ENCODE measurements around the gene SIRT2. TPM values are rescaled to one million over a fixed set of nuclear protein-coding genes. Genes with fewer than 3 reads are reported as not detected.
"Not testable (repeated sequence)": the region's sequence is repeated elsewhere in the genome, so short reads cannot be mapped to it uniquely, and the experiment has no call there.

SIRT2 gene
- total RNA-seq, 1 donor from 2014 or later = 54.2 TPM

DNA sequence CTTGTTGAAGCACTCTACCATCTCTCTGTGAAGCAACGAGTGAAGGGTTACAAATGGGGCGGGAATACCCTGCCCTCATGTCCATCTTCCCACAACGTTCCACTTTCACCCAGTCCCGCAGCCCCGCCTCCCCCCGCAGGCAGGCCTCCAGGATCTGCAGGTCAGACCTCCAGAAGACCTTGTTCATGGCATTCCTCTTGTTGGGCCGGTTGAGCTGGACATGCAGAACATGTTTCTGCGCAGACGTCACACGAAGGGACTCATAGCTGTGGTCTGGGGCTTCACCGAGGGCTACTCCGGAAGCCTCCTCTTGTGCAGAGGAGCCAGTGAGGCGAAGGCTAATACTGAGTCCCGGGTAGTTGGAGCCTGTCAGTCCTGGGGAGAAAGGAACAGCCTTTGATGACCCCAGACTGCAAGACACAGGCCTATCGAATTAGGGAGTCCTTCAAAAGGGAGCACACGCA, 68.2 kb downstream of the SIRT2 start:
- Mint-ChIP-seq H3K36me3 (ENCODE audit: low read depth) (peaks cover 19% of the 10 kb centered on the region), H3K4me3 (ENCODE audit: unreplicated experiment) (peak overlapping the region; percentile 79), H3K27ac (ENCODE audit: unreplicated experiment) (peak overlapping the region; percentile 98), H3K9me3 (ENCODE audit: low read depth) (no peaks in the 10 kb centered on the region), H3K27me3 (ENCODE audit: low read depth) (no peaks in the 10 kb centered on the region), H3K4me1 (ENCODE audit: low read depth) (peaks cover 35% of the 10 kb centered on the region)
- no peak for DNase-seq (ENCODE audit: low spot score)
- TF ChIP-seq, protein P1, sequence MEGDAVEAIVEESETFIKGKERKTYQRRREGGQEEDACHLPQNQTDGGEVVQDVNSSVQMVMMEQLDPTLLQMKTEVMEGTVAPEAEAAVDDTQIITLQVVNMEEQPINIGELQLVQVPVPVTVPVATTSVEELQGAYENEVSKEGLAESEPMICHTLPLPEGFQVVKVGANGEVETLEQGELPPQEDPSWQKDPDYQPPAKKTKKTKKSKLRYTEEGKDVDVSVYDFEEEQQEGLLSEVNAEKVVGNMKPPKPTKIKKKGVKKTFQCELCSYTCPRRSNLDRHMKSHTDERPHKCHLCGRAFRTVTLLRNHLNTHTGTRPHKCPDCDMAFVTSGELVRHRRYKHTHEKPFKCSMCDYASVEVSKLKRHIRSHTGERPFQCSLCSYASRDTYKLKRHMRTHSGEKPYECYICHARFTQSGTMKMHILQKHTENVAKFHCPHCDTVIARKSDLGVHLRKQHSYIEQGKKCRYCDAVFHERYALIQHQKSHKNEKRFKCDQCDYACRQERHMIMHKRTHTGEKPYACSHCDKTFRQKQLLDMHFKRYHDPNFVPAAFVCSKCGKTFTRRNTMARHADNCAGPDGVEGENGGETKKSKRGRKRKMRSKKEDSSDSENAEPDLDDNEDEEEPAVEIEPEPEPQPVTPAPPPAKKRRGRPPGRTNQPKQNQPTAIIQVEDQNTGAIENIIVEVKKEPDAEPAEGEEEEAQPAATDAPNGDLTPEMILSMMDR (IDR thresholded peaks at IDR 0.05) = peak; percentile 17

DNA sequence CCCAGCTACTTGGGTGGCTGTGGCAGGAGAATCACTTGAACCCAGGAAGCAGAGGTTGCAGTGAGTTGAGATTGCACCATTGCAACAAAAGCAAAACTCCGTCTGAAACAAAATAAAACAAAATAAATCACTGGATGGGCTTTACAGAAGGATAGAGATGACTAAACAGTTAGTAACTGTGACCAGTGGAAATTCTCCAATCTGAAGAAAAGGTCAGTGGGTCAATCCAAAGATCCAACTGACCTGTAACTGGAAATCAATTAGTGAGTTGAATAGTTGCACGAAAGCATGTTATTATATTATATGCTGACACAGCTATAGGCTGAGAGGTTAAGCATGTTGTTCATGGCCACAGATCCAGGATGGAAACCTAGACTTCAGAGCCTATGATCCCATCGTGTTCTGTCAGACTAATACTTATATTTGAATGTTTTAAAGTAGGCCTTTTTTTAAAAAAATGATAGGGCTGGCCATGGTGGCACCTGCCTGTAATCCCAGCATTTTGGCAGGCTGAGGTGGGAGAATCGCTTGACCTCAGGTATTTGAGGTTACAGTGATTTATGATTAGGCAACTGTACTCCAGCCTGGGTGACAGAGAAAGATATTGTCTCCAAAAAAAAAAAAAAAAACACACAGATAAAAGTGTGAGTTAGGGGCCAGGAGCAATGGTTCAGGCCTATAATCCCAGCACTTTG, 69.2 kb downstream of the SIRT2 start:
- TF ChIP-seq, protein P1 (IDR thresholded peaks at IDR 0.05) = no peak
- H3K27ac Mint-ChIP-seq (ENCODE audit: unreplicated experiment) = no peak overlapping the region
- peak overlapping the region; percentile 79 for H3K4me3 Mint-ChIP-seq (ENCODE audit: unreplicated experiment)
- H3K9me3 Mint-ChIP-seq (ENCODE audit: low read depth) = no peaks in the 10 kb centered on the region
- H3K27me3 Mint-ChIP-seq (ENCODE audit: low read depth) = no peaks in the 10 kb centered on the region
- H3K36me3 Mint-ChIP-seq (ENCODE audit: low read depth) = peaks cover 17% of the 10 kb centered on the region
- H3K4me1 Mint-ChIP-seq (ENCODE audit: low read depth) = peaks cover 25% of the 10 kb centered on the region
- no peak for DNase-seq (ENCODE audit: low spot score)

DNA sequence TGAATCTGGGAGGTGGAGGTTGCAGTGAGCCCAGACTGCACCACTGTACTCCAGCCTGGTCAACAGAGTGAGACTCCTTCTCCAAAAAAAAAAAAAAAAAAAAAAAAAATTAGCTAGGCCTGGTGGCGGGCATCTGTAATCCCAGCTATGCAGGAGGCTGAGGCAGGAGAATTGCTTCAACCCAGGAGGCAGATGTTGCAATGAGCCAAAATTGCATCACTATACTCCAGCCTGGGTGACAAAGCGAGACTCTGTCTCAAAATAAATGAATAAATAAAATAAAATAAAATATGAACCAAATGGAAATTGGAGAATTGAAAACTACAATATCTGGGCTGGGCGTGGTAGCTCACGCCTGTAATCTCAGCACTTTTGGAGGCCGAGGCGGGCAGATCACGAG, 70.2 kb downstream of the SIRT2 start:
- not testable (repeated sequence) for H3K27ac Mint-ChIP-seq (ENCODE audit: unreplicated experiment); H3K4me3 Mint-ChIP-seq (ENCODE audit: unreplicated experiment); DNase-seq (ENCODE audit: low spot score); H3K9me3 Mint-ChIP-seq (ENCODE audit: low read depth); H3K27me3 Mint-ChIP-seq (ENCODE audit: low read depth)
- Mint-ChIP-seq H3K4me1 (ENCODE audit: low read depth) (peaks cover 25% of the 10 kb centered on the region), H3K36me3 (ENCODE audit: low read depth) (peaks cover 17% of the 10 kb centered on the region)

Other genes with a start within 250 kb of the SIRT2 start
- gene CAPN12, start 155.1 kb downstream of the SIRT2 start, total RNA-seq = 0.40 to 0.44 TPM (median 0.44 TPM) in 3 replicates
- gene LGALS7, start 126.1 kb downstream of the SIRT2 start, total RNA-seq = not detected in 3 replicates
- not detected in 3 replicates for gene LGALS7B, start 110.4 kb downstream of the SIRT2 start, total RNA-seq
- gene LGALS4, start 86.7 kb downstream of the SIRT2 start, total RNA-seq = 0.75 TPM in 1 of 3 replicates, not detected in the others
- gene ECH1, start 67.8 kb downstream of the SIRT2 start, total RNA-seq = 94.9 to 112 TPM (median 94.9 TPM) in 3 replicates
- 214 to 255 TPM (median 222 TPM) in 3 replicates for gene HNRNPL, start 49.6 kb downstream of the SIRT2 start, total RNA-seq
- gene RINL, start 21.3 kb downstream of the SIRT2 start, total RNA-seq = 0.65 to 0.92 TPM (median 0.92 TPM) in 3 replicates
- gene NFKBIB, start 351 bp upstream of the SIRT2 start, total RNA-seq = 15.3 to 17.3 TPM (median 15.8 TPM) in 3 replicates
- gene CCER2, start 12.6 kb upstream of the SIRT2 start, total RNA-seq = 0.69 TPM in 1 of 3 replicates, not detected in the others
- 14.4 to 25.8 TPM (median 15.6 TPM) in 3 replicates for gene SARS2, start 31.1 kb upstream of the SIRT2 start, total RNA-seq
- gene MRPS12, start 31.3 kb upstream of the SIRT2 start, total RNA-seq = 23.1 to 34.0 TPM (median 27.7 TPM) in 3 replicates
- 40.2 to 44.9 TPM (median 40.6 TPM) in 3 replicates for gene FBXO17, start 76.1 kb upstream of the SIRT2 start, total RNA-seq
- 4.6 to 7.4 TPM (median 6.7 TPM) in 3 replicates for gene FBXO27, start 132.9 kb upstream of the SIRT2 start, total RNA-seq
- not detected in 3 replicates for gene ACP7, start 184.8 kb upstream of the SIRT2 start, total RNA-seq
- 12.3 to 16.7 TPM (median 14.4 TPM) in 3 replicates for gene PAK4, start 226.2 kb upstream of the SIRT2 start, total RNA-seq